Adipocyte (in vitro differentiated cells): ENCODE measurements around the gene BCL2.

ENCODE experiments used
- DNase-seq: peaks from one replicate; pipeline ENCODE4 v3.0.0-alpha.2; 2015; ENCODE audit warnings: low read depth
- H3K27me3 ChIP-seq: replicated peaks from 2 replicates; pipeline ENCODE4 v1.7.0; 2013; ENCODE audit warnings: mild to moderate bottlenecking, low read length, moderate library complexity; ENCODE audit not compliant: control insufficient read depth, insufficient read depth
- H3K36me3 ChIP-seq: 2 replicates; pipeline ENCODE4 v1.7.0; 2013; ENCODE audit warnings: low read length, mild to moderate bottlenecking, moderate library complexity; ENCODE audit not compliant: control insufficient read depth, insufficient read depth, severe bottlenecking
- H3K4me1 ChIP-seq: 2 replicates; pipeline ENCODE4 v1.7.0; 2013; ENCODE audit warnings: mild to moderate bottlenecking, low read length, moderate library complexity; ENCODE audit not compliant: control insufficient read depth, insufficient read depth
- H3K4me3 ChIP-seq: 2 replicates; pipeline ENCODE4 v1.7.0; 2013; ENCODE audit warnings: mild to moderate bottlenecking, low read length, moderate library complexity
- H3K9ac ChIP-seq: 2 replicates; pipeline ENCODE4 v1.7.0; 2013; ENCODE audit warnings: mild to moderate bottlenecking, low read length, moderate library complexity
- H3K9me3 ChIP-seq: 2 replicates; pipeline ENCODE4 v1.7.0; 2013; ENCODE audit warnings: mild to moderate bottlenecking, low read length, moderate library complexity; ENCODE audit not compliant: control insufficient read depth

Gene BCL2

GRCh38 chr18:63234432-63234831 is 85.1 kb downstream of the BCL2 start:
- Histone ChIP-seq H3K9ac (no peak overlapping the region), H3K4me1 (peaks cover 32% of the 10 kb centered on the region), H3K27me3 (no peaks in the 10 kb centered on the region), H3K9me3 (no peaks in the 10 kb centered on the region), H3K4me3 (no peak overlapping the region), H3K36me3 (no peaks in the 10 kb centered on the region)
- DNase-seq = no peak

- DNase-seq = no peak
- no peak overlapping the region for H3K4me3 ChIP-seq
- no peaks in the 10 kb centered on the region for H3K36me3 ChIP-seq
- H3K9me3 ChIP-seq = no peaks in the 10 kb centered on the region
- no peak overlapping the region for H3K9ac ChIP-seq
- peaks cover 22% of the 10 kb centered on the region for H3K4me1 ChIP-seq
- H3K27me3 ChIP-seq = no peaks in the 10 kb centered on the region
Observed at GRCh38 chr18:63233334-63233733, 86.2 kb downstream of the BCL2 start.

GRCh38 chr18:63232826-63233225 is 86.7 kb downstream of the BCL2 start:
- H3K4me3 ChIP-seq = no peak overlapping the region
- no peaks in the 10 kb centered on the region for H3K9me3 ChIP-seq
- H3K4me1 ChIP-seq = peaks cover 19% of the 10 kb centered on the region
- H3K27me3 ChIP-seq = no peaks in the 10 kb centered on the region
- H3K9ac ChIP-seq = no peak overlapping the region
- no peaks in the 10 kb centered on the region for H3K36me3 ChIP-seq
- DNase-seq = no peak

- Histone ChIP-seq H3K9ac (peak overlapping the region; percentile 36), H3K4me1 (peaks cover 6% of the 10 kb centered on the region), H3K4me3 (peak overlapping the region; percentile 52), H3K9me3 (no peaks in the 10 kb centered on the region), H3K36me3 (no peaks in the 10 kb centered on the region), H3K27me3 (no peaks in the 10 kb centered on the region)
- DNase-seq = no peak
Observed at GRCh38 chr18:63229971-63230370, 89.6 kb downstream of the BCL2 start.

GRCh38 chr18:63225434-63225833 is 94.1 kb downstream of the BCL2 start:
- no peaks in the 10 kb centered on the region for H3K27me3 ChIP-seq
- no peak for DNase-seq
- H3K4me3 ChIP-seq = no peak overlapping the region

GRCh38 chr18:63224630-63225029 is 94.9 kb downstream of the BCL2 start:
- H3K9ac ChIP-seq = no peak overlapping the region
- no peaks in the 10 kb centered on the region for H3K27me3 ChIP-seq
- no peaks in the 10 kb centered on the region for H3K36me3 ChIP-seq
- H3K9me3 ChIP-seq = no peaks in the 10 kb centered on the region
- DNase-seq = no peak
- no peaks in the 10 kb centered on the region for H3K4me1 ChIP-seq
- no peak overlapping the region for H3K4me3 ChIP-seq

More at GRCh38 chr18:63225434-63225833, 94.1 kb downstream of the BCL2 start:
- Histone ChIP-seq H3K36me3 (no peaks in the 10 kb centered on the region), H3K9me3 (no peaks in the 10 kb centered on the region), H3K4me1 (peaks cover 4% of the 10 kb centered on the region), H3K9ac (no peak overlapping the region)

- Histone ChIP-seq H3K4me3 (no peak overlapping the region), H3K9me3 (no peaks in the 10 kb centered on the region), H3K27me3 (no peaks in the 10 kb centered on the region), H3K4me1 (no peaks in the 10 kb centered on the region), H3K36me3 (no peaks in the 10 kb centered on the region), H3K9ac (no peak overlapping the region)
- no peak for DNase-seq
Observed at GRCh38 chr18:63223837-63224236, 95.7 kb downstream of the BCL2 start.

- Histone ChIP-seq H3K36me3 (no peaks in the 10 kb centered on the region), H3K4me3 (no peak overlapping the region), H3K4me1 (no peaks in the 10 kb centered on the region), H3K9me3 (no peaks in the 10 kb centered on the region), H3K27me3 (no peaks in the 10 kb centered on the region), H3K9ac (no peak overlapping the region)
- no peak for DNase-seq
Observed at GRCh38 chr18:63220903-63221302, 98.7 kb downstream of the BCL2 start.

- Histone ChIP-seq H3K36me3 (no peaks in the 10 kb centered on the region), H3K9ac (no peak overlapping the region), H3K9me3 (no peaks in the 10 kb centered on the region), H3K4me3 (no peak overlapping the region), H3K4me1 (peaks cover 4% of the 10 kb centered on the region), H3K27me3 (no peaks in the 10 kb centered on the region)
- no peak for DNase-seq
Observed at GRCh38 chr18:63218472-63218871, 101.1 kb downstream of the BCL2 start.

- Histone ChIP-seq H3K36me3 (no peaks in the 10 kb centered on the region), H3K4me3 (no peak overlapping the region), H3K9ac (no peak overlapping the region), H3K27me3 (no peaks in the 10 kb centered on the region), H3K9me3 (no peaks in the 10 kb centered on the region), H3K4me1 (peaks cover 11% of the 10 kb centered on the region)
- peak; percentile 21 for DNase-seq
Observed at GRCh38 chr18:63216516-63217311, 102.9 kb downstream of the BCL2 start.

GRCh38 chr18:63213936-63214671 is 105.5 kb downstream of the BCL2 start:
- Histone ChIP-seq H3K4me1 (peaks cover 11% of the 10 kb centered on the region), H3K36me3 (no peaks in the 10 kb centered on the region), H3K9ac (no peak overlapping the region), H3K27me3 (peaks cover 5% of the 10 kb centered on the region), H3K4me3 (no peak overlapping the region), H3K9me3 (no peaks in the 10 kb centered on the region)
- no peak for DNase-seq
